Measurements from ENCODE around the gene CFAP90. TPM values are rescaled to one million over a fixed set of nuclear protein-coding genes. Genes with fewer than 3 reads are reported as not detected.
A peak's percentile ranks its signal among the peaks of the same experiment; 100 is the strongest.

CFAP90 gene
- total RNA-seq, 2 donors from 2014 or later, result 0.80 to 0.88 TPM

GRCh38 chr5:7852988-7853387 is 2.1 kb upstream of the CFAP90 start:
- no peak overlapping the region for H3K27ac Mint-ChIP-seq
- peaks cover 1% of the 10 kb centered on the region for H3K36me3 Mint-ChIP-seq (ENCODE audit: low read depth)
- no peak overlapping the region for H3K4me3 Mint-ChIP-seq
- Histone ChIP-seq H3K36me3 (ENCODE audit: control insufficient read depth, insufficient read depth, low read length) (peaks cover under 1% of the 10 kb centered on the region), H3K4me1 (ENCODE audit: control insufficient read depth, insufficient read depth, low read length) (no peaks in the 10 kb centered on the region), H3K9ac (ENCODE audit: extremely low read depth, low read length, poor library complexity, severe bottlenecking) (no peak overlapping the region), H3K27me3 (ENCODE audit: control insufficient read depth, insufficient read depth, low read length, poor library complexity, severe bottlenecking) (peaks cover 32% of the 10 kb centered on the region), H3K9me3 (ENCODE audit: control insufficient read depth, low read length) (peaks cover 13% of the 10 kb centered on the region), H3K27ac (ENCODE audit: low read depth, low read length) (no peak overlapping the region), H3K4me3 (ENCODE audit: low read length) (no peak overlapping the region)
- peaks cover 3% of the 10 kb centered on the region for H3K4me1 Mint-ChIP-seq
- TF ChIP-seq CTCF (conservative IDR thresholded peaks at IDR 0.05), result no peak
- 95 to 100% methylated on average over 1 to 2 of the region's 2 CpGs for WGBS, 2 experiments (ENCODE audit: insufficient coverage in 1 of 2, insufficient read length in 1 of 2)
- no peak for DNase-seq
- H3K27me3 Mint-ChIP-seq (ENCODE audit: insufficient read depth), result peaks cover 32% of the 10 kb centered on the region
- peaks cover 14% of the 10 kb centered on the region for H3K9me3 Mint-ChIP-seq

GRCh38 chr5:7852542-7852941 is 1.6 kb upstream of the CFAP90 start:
- peaks cover 35% of the 10 kb centered on the region for H3K27me3 Mint-ChIP-seq (ENCODE audit: insufficient read depth)
- 95% methylated on average over 1 of the region's 1 CpG; no CpG with 5 or more reads in 1 of the 2 experiments for WGBS, 2 experiments (ENCODE audit: insufficient coverage in 1 of 2, insufficient read length in 1 of 2)
- no peak overlapping the region for H3K4me3 ChIP-seq (ENCODE audit: low read length)
- H3K36me3 Mint-ChIP-seq (ENCODE audit: low read depth), result peaks cover 1% of the 10 kb centered on the region
- no peaks in the 10 kb centered on the region for H3K4me1 ChIP-seq (ENCODE audit: control insufficient read depth, insufficient read depth, low read length)
- TF ChIP-seq CTCF (conservative IDR thresholded peaks at IDR 0.05), result no peak
- H3K9me3 ChIP-seq (ENCODE audit: control insufficient read depth, low read length), result peaks cover 13% of the 10 kb centered on the region
- H3K27me3 ChIP-seq (ENCODE audit: control insufficient read depth, insufficient read depth, low read length, poor library complexity, severe bottlenecking), result peaks cover 35% of the 10 kb centered on the region
- H3K4me1 Mint-ChIP-seq, result peaks cover 3% of the 10 kb centered on the region
- no peaks in the 10 kb centered on the region for H3K36me3 ChIP-seq (ENCODE audit: control insufficient read depth, insufficient read depth, low read length)
- H3K27ac ChIP-seq (ENCODE audit: low read depth, low read length), result no peak overlapping the region
- H3K9me3 Mint-ChIP-seq, result peaks cover 14% of the 10 kb centered on the region
- no peak overlapping the region for H3K9ac ChIP-seq (ENCODE audit: extremely low read depth, low read length, poor library complexity, severe bottlenecking)
- no peak overlapping the region for H3K4me3 Mint-ChIP-seq
- no peak overlapping the region for H3K27ac Mint-ChIP-seq
- no peak for DNase-seq

- H3K27ac Mint-ChIP-seq, result no peak overlapping the region
These were observed 820 bp upstream of the CFAP90 start for GRCh38 chr5:7851617-7852289.

More at GRCh38 chr5:7851617-7852289, 820 bp upstream of the CFAP90 start:
- Histone ChIP-seq H3K36me3 (ENCODE audit: control insufficient read depth, insufficient read depth, low read length) (no peaks in the 10 kb centered on the region), H3K4me3 (ENCODE audit: low read length) (peak overlapping the region; percentile 64), H3K9me3 (ENCODE audit: control insufficient read depth, low read length) (peaks cover 13% of the 10 kb centered on the region), H3K4me1 (ENCODE audit: control insufficient read depth, insufficient read depth, low read length) (no peaks in the 10 kb centered on the region), H3K27ac (ENCODE audit: low read depth, low read length) (no peak overlapping the region), H3K27me3 (ENCODE audit: control insufficient read depth, insufficient read depth, low read length, poor library complexity, severe bottlenecking) (peaks cover 42% of the 10 kb centered on the region), H3K9ac (ENCODE audit: extremely low read depth, low read length, poor library complexity, severe bottlenecking) (no peak overlapping the region)
- Mint-ChIP-seq H3K9me3 (peaks cover 14% of the 10 kb centered on the region), H3K27me3 (ENCODE audit: insufficient read depth) (peaks cover 41% of the 10 kb centered on the region), H3K4me3 (peak overlapping the region; percentile 73), H3K4me1 (peaks cover 3% of the 10 kb centered on the region), H3K36me3 (ENCODE audit: low read depth) (peaks cover 1% of the 10 kb centered on the region)
- no peak for TF ChIP-seq CTCF (conservative IDR thresholded peaks at IDR 0.05)
- DNase-seq, result no peak
- 89 to 93% methylated on average over 6 to 8 of the region's 8 CpGs for WGBS, 2 experiments (ENCODE audit: insufficient coverage in 1 of 2, insufficient read length in 1 of 2)
